Osteoblast (primary cell): ENCODE data around the gene PNPLA2. TPM values are rescaled to one million over a fixed set of nuclear protein-coding genes. Genes with fewer than 3 reads are reported as not detected.

Experiments used
- DNase-seq: peaks from one replicate; pipeline ENCODE4 v3.0.0; 2011; ENCODE audit warnings: low spot score, mixed read lengths; ENCODE audit not compliant: insufficient read length; ENCODE audit errors: missing footprints
- H2AFZ ChIP-seq: 2 replicates; pipeline ENCODE4 v1.6.0; 2011; ENCODE audit warnings: mild to moderate bottlenecking, low read length
- H3K27ac ChIP-seq: 2 replicates; pipeline ENCODE4 v1.5.1; 2011; ENCODE audit warnings: mild to moderate bottlenecking, low read depth, low read length, moderate library complexity
- H3K27me3 ChIP-seq: 2 replicates; pipeline ENCODE4 v1.6.0; 2012; ENCODE audit warnings: mild to moderate bottlenecking, control low read depth, inconsistent platforms, low read length, moderate library complexity; ENCODE audit not compliant: insufficient read depth
- H3K36me3 ChIP-seq: 2 replicates; pipeline ENCODE4 v1.5.1; 2011; ENCODE audit warnings: mild to moderate bottlenecking, low read length, control low read depth, moderate library complexity; ENCODE audit not compliant: insufficient read depth
- H3K4me1 ChIP-seq: 2 replicates; pipeline ENCODE4 v1.5.1; 2011; ENCODE audit warnings: mild to moderate bottlenecking, low read length, control low read depth, moderate library complexity; ENCODE audit not compliant: insufficient read depth
- H3K4me2 ChIP-seq: 2 replicates; pipeline ENCODE4 v1.6.0; 2011; ENCODE audit warnings: mild to moderate bottlenecking, low read length; ENCODE audit not compliant: insufficient read depth
- H3K4me3 ChIP-seq: fragments of 200-600 bp; sonication (generic); 3 replicates; pipeline ENCODE4 v1.5.1; 2012; ENCODE audit warnings: mild to moderate bottlenecking, low read length, inconsistent platforms; ENCODE audit not compliant: insufficient read depth
- H3K79me2 ChIP-seq: 2 replicates; pipeline ENCODE4 v1.6.0; 2012; ENCODE audit warnings: mild to moderate bottlenecking, low read length, control low read depth, inconsistent platforms; ENCODE audit not compliant: insufficient read depth
- H3K9me3 ChIP-seq: 2 replicates; pipeline ENCODE4 v1.5.1; 2011; ENCODE audit warnings: low read depth, low read length, control low read depth
- H4K20me1 ChIP-seq: 2 replicates; pipeline ENCODE4 v1.6.0; 2012; ENCODE audit warnings: mild to moderate bottlenecking, low read length, control low read depth; ENCODE audit not compliant: insufficient read depth
- CTCF ChIP-seq: IDR thresholded peaks from 2 replicates; pipeline ENCODE4 v1.5.1; 2011; ENCODE audit warnings: mild to moderate bottlenecking, low read depth, low read length, moderate library complexity; ENCODE audit errors: extremely low read depth
- total RNA-seq: library from RNA; depleted of rRNA; stranded (reverse); fragments of >200 nt; gene quantifications from 2 replicates; pipeline ENCODE4 v1.2.3, GENCODE V29; 2012

Gene PNPLA2
- total RNA-seq, 1 donor = 32.6 TPM

- H3K4me2 ChIP-seq = peak overlapping the region; percentile 85
- DNase-seq = peak; percentile 98
These were observed 11.8 kb downstream of the PNPLA2 start for GRCh38 chr11:830295-831117.

GRCh38 chr11:831118-831864, 12.6 kb downstream of the PNPLA2 start:
- Histone ChIP-seq H3K36me3 (peaks cover 2% of the 10 kb centered on the region), H2AFZ (no peak overlapping the region), H3K27me3 (no peaks in the 10 kb centered on the region), H3K4me3 (no peak overlapping the region), H4K20me1 (peaks cover 23% of the 10 kb centered on the region), H3K9me3 (no peaks in the 10 kb centered on the region), H3K79me2 (peaks cover 22% of the 10 kb centered on the region), H3K4me2 (peak overlapping the region; percentile 85), H3K4me1 (peaks cover 54% of the 10 kb centered on the region), H3K27ac (no peak overlapping the region)
- TF ChIP-seq CTCF = no peak
- peak; percentile 97 for DNase-seq

More at GRCh38 chr11:830295-831117, 11.8 kb downstream of the PNPLA2 start:
- Histone ChIP-seq H2AFZ (no peak overlapping the region), H3K4me1 (peaks cover 54% of the 10 kb centered on the region), H4K20me1 (peaks cover 23% of the 10 kb centered on the region), H3K27ac (no peak overlapping the region), H3K4me3 (peak overlapping the region; percentile 64), H3K79me2 (peaks cover 17% of the 10 kb centered on the region), H3K9me3 (no peaks in the 10 kb centered on the region), H3K27me3 (no peaks in the 10 kb centered on the region), H3K36me3 (no peaks in the 10 kb centered on the region)
- TF ChIP-seq CTCF = no peak

- Histone ChIP-seq H3K27me3 (no peaks in the 10 kb centered on the region), H3K4me2 (peak overlapping the region; percentile 85), H3K36me3 (peaks cover 10% of the 10 kb centered on the region), H4K20me1 (peaks cover 31% of the 10 kb centered on the region), H2AFZ (no peak overlapping the region), H3K79me2 (peaks cover 29% of the 10 kb centered on the region), H3K4me3 (peak overlapping the region; percentile 72), H3K9me3 (no peaks in the 10 kb centered on the region), H3K27ac (peak overlapping the region; percentile 5), H3K4me1 (peaks cover 50% of the 10 kb centered on the region)
- no peak for TF ChIP-seq CTCF
- no peak for DNase-seq
These were observed 13.3 kb downstream of the PNPLA2 start for GRCh38 chr11:831961-832528.
